ENCODE measurements around the gene ACTN2.

ACTN2 gene

GRCh38 chr1:236681219-236681618, 5.1 kb upstream of the ACTN2 start:
- Histone ChIP-seq H3K4me1 (ENCODE audit: insufficient read depth, low read length) (no peaks in the 10 kb centered on the region), H3K9ac (ENCODE audit: low read depth, low read length) (no peak overlapping the region), H3K36me3 (ENCODE audit: insufficient read depth, low read length) (no peaks in the 10 kb centered on the region), H3K9me3 (ENCODE audit: control insufficient read depth, insufficient read depth, low read length) (no peaks in the 10 kb centered on the region)

- Histone ChIP-seq H3K36me3 (ENCODE audit: insufficient read depth, low read length) (no peaks in the 10 kb centered on the region), H3K9me3 (ENCODE audit: control insufficient read depth, insufficient read depth, low read length) (no peaks in the 10 kb centered on the region), H3K9ac (ENCODE audit: low read depth, low read length) (no peak overlapping the region), H3K4me1 (ENCODE audit: insufficient read depth, low read length) (no peaks in the 10 kb centered on the region)
Measured at GRCh38 chr1:236685205-236685916, 938 bp upstream of the ACTN2 start.

DNA sequence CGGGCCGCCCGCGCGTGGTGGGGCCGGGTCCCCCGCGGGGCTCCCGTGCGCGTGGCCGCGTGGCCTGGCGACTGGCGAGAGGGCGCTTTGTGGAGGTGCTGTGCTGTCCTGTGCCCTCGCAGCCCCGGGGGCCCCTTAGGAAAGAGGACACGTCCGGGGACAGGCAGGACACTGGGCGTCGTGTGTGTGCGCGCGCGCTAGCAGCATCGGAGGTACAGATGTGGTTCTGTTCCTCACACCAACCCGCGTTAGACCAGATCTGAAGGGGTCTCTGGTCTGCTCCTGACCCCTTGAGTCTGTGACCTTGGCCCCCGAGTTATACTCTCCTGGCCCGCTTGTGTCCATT, 489 bp downstream of the ACTN2 start:
- no peaks in the 10 kb centered on the region for H3K36me3 ChIP-seq (ENCODE audit: insufficient read depth, low read length)
- peak overlapping the region; percentile 54 for H3K9ac ChIP-seq (ENCODE audit: low read depth, low read length)
- H3K9me3 ChIP-seq (ENCODE audit: control insufficient read depth, insufficient read depth, low read length): no peaks in the 10 kb centered on the region

DNA sequence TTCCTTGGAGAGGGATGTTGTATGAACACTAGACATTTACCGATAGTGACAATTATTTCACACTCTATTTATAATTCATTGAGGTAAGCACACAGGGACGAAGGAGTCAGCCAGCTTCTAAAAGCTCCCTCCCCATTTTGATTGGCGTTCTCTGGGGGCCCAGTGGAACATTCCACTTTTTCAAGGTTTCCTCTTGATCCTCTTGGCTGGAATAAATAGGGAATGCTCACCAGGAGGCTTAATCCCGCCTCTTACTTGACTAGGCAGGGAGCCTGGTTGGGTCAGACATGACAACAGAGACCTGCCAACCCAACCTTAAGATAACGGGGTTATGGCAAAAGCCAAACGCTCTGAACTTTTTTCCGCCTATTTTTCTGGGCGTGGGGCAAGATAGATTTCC, 974 bp downstream of the ACTN2 start:
- no peaks in the 10 kb centered on the region for H3K36me3 ChIP-seq (ENCODE audit: insufficient read depth, low read length)
- peak overlapping the region; percentile 54; the same call in 1 of the 2 replicates for H3K9ac ChIP-seq (ENCODE audit: low read depth, low read length)
- no peaks in the 10 kb centered on the region for H3K9me3 ChIP-seq (ENCODE audit: control insufficient read depth, insufficient read depth, low read length)
- no peaks in the 10 kb centered on the region for H3K4me1 ChIP-seq (ENCODE audit: insufficient read depth, low read length)

More for the DNA sequence above, 489 bp downstream of the ACTN2 start:
- H3K4me1 ChIP-seq (ENCODE audit: insufficient read depth, low read length): no peaks in the 10 kb centered on the region

- Histone ChIP-seq H3K9me3 (ENCODE audit: control insufficient read depth, insufficient read depth, low read length) (no peaks in the 10 kb centered on the region), H3K4me1 (ENCODE audit: insufficient read depth, low read length) (no peaks in the 10 kb centered on the region), H3K36me3 (ENCODE audit: insufficient read depth, low read length) (no peaks in the 10 kb centered on the region), H3K9ac (ENCODE audit: low read depth, low read length) (no peak overlapping the region)
Measured at GRCh38 chr1:236688705-236689104, 2.4 kb downstream of the ACTN2 start.

DNA sequence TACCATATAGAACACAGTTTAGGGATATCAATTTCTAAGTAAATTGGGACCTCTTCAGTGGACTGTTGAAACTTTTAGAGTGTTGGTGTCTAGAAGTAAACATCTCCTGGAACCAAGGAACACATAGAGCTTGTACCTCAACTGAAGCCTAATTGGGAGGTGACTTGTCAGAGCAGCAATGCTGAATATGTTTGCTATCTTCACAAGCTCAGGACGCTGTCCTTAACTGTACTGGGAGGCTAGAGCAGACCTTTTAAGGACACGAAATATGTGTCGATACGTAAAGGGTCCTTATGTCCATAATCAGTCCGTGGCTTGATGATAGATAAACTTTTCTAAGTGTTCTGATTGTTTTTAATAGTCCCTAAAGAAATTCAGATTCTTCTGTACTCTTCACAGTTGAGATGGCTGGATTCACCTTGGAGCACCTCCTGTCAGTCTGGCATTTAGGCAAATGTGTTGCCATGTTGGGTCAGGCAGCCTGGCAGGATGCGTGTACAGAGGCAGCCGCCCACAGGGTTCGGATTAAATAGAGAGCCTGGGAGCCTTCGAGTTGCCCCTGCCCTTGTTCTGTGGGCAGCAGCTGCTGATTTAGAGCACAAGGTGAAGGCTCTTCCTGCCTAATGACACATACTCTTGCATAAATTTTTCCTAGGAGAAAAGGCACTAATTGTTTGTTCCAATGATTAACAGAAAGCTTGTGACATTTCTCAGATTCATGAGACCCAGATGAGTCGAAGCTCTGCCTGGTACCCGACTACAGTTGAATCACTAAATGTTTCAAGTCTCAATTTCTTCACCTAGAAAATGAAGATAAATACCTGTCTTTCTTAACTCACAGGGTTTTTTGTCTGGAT, 3.6 kb downstream of the ACTN2 start:
- H3K9me3 ChIP-seq (ENCODE audit: control insufficient read depth, insufficient read depth, low read length): no peaks in the 10 kb centered on the region
- no peaks in the 10 kb centered on the region for H3K4me1 ChIP-seq (ENCODE audit: insufficient read depth, low read length)
- H3K36me3 ChIP-seq (ENCODE audit: insufficient read depth, low read length): no peaks in the 10 kb centered on the region
- H3K9ac ChIP-seq (ENCODE audit: low read depth, low read length): no peak overlapping the region

GRCh38 chr1:236691348-236691747, 5.0 kb downstream of the ACTN2 start:
- no peak overlapping the region for H3K9ac ChIP-seq (ENCODE audit: low read depth, low read length)
- no peaks in the 10 kb centered on the region for H3K36me3 ChIP-seq (ENCODE audit: insufficient read depth, low read length)
- H3K4me1 ChIP-seq (ENCODE audit: insufficient read depth, low read length): no peaks in the 10 kb centered on the region
- H3K9me3 ChIP-seq (ENCODE audit: control insufficient read depth, insufficient read depth, low read length): no peaks in the 10 kb centered on the region

DNA sequence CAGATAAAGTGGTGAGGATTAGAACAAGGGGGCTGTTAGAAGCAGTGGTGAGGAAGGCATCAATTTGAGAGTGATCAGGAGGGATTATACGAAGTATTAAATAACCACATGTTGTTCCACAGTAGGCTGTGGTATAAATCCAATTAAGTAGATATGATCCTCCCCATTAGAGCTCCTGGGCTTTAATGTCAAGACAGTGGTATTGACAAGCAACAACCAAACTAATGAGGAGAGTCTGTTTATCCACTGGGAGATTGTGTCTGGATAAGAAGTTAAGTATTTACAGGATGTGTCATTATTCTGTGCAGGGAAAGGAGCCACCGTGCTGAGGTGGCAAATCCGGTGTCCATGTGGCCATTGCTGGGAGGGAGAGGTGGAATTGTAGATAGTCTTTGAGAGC, 5.8 kb downstream of the ACTN2 start:
- no peaks in the 10 kb centered on the region for H3K9me3 ChIP-seq (ENCODE audit: control insufficient read depth, insufficient read depth, low read length)
- no peaks in the 10 kb centered on the region for H3K36me3 ChIP-seq (ENCODE audit: insufficient read depth, low read length)
- no peaks in the 10 kb centered on the region for H3K4me1 ChIP-seq (ENCODE audit: insufficient read depth, low read length)
- no peak overlapping the region for H3K9ac ChIP-seq (ENCODE audit: low read depth, low read length)

DNA sequence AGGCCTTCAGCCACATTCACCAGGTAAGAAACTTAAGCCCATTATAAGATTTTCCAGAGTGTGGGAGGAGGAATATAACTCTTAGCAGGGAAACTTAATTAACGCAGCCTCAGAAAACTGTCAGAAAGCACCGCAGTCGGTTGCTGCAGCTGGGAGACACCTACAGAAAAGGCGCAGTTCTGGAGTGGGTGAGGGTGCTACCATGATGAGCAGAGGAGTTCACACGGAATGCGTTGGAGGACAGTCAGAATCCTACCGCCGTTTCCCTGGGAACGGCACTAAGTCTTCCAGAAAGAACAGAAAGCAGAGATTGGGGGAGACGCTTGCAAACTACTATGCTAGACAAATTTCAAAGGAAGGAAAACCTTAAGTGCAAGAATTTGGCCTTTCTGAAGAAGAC, 6.4 kb downstream of the ACTN2 start:
- no peaks in the 10 kb centered on the region for H3K9me3 ChIP-seq (ENCODE audit: control insufficient read depth, insufficient read depth, low read length)
- H3K36me3 ChIP-seq (ENCODE audit: insufficient read depth, low read length): no peaks in the 10 kb centered on the region
- no peak overlapping the region for H3K9ac ChIP-seq (ENCODE audit: low read depth, low read length)
- no peaks in the 10 kb centered on the region for H3K4me1 ChIP-seq (ENCODE audit: insufficient read depth, low read length)

GRCh38 chr1:236699366-236699765, 13.1 kb downstream of the ACTN2 start:
- Histone ChIP-seq H3K36me3 (ENCODE audit: insufficient read depth, low read length) (no peaks in the 10 kb centered on the region), H3K4me1 (ENCODE audit: insufficient read depth, low read length) (no peaks in the 10 kb centered on the region), H3K9me3 (ENCODE audit: control insufficient read depth, insufficient read depth, low read length) (no peaks in the 10 kb centered on the region), H3K9ac (ENCODE audit: low read depth, low read length) (no peak overlapping the region)

- Histone ChIP-seq H3K36me3 (ENCODE audit: insufficient read depth, low read length) (no peaks in the 10 kb centered on the region), H3K9ac (ENCODE audit: low read depth, low read length) (no peak overlapping the region), H3K4me1 (ENCODE audit: insufficient read depth, low read length) (no peaks in the 10 kb centered on the region), H3K9me3 (ENCODE audit: control insufficient read depth, insufficient read depth, low read length) (no peaks in the 10 kb centered on the region)
Measured at GRCh38 chr1:236700903-236701302, 14.6 kb downstream of the ACTN2 start.

DNA sequence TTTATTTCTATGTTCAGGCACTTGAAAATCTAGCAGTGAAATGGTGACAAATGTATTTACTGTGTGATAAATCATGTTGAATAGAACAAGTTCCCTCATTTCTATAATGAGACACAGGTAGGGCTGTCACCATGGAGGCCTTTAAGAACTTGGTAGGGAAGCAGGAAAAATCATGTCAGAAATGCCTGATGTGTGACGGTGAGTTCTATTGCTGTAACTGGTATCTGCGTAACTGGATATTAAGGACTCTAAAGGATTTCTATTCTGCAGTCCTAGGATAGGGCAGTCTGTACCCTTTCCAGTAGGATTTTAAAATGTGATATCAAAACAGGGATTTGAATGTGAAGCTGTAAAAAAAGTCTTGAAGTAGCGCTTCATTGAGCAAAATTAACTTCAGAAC, 15.5 kb downstream of the ACTN2 start:
- Histone ChIP-seq H3K36me3 (ENCODE audit: insufficient read depth, low read length) (no peaks in the 10 kb centered on the region), H3K9ac (ENCODE audit: low read depth, low read length) (no peak overlapping the region), H3K9me3 (ENCODE audit: control insufficient read depth, insufficient read depth, low read length) (no peaks in the 10 kb centered on the region), H3K4me1 (ENCODE audit: insufficient read depth, low read length) (no peaks in the 10 kb centered on the region)

GRCh38 chr1:236702791-236703394, 16.6 kb downstream of the ACTN2 start:
- Histone ChIP-seq H3K9ac (ENCODE audit: low read depth, low read length) (no peak overlapping the region), H3K4me1 (ENCODE audit: insufficient read depth, low read length) (no peaks in the 10 kb centered on the region), H3K36me3 (ENCODE audit: insufficient read depth, low read length) (no peaks in the 10 kb centered on the region), H3K9me3 (ENCODE audit: control insufficient read depth, insufficient read depth, low read length) (no peaks in the 10 kb centered on the region)

DNA sequence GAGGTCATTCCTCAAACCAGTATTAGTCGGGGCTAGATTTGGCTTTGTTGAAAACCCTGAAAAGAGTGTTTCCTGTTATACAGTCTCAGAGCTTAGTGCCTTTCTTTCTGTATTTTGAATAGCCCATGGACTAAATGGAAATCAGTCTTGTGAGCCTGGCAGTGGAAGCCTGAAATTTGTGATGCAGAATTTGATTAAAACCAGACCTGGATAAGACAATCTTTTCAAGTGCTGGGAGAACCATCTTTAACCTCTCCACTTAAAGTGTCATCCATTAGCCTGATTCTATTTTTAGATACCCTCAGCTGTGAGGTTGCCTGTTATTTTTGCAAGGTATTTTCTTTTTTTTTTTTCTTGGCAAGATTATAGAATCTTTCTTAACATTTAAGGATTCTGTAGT, 19.5 kb downstream of the ACTN2 start:
- no peaks in the 10 kb centered on the region for H3K36me3 ChIP-seq (ENCODE audit: insufficient read depth, low read length)
- H3K4me1 ChIP-seq (ENCODE audit: insufficient read depth, low read length): no peaks in the 10 kb centered on the region
- H3K9me3 ChIP-seq (ENCODE audit: control insufficient read depth, insufficient read depth, low read length): no peaks in the 10 kb centered on the region
- no peak overlapping the region for H3K9ac ChIP-seq (ENCODE audit: low read depth, low read length)

GRCh38 chr1:236706183-236706582, 19.9 kb downstream of the ACTN2 start:
- H3K4me1 ChIP-seq (ENCODE audit: insufficient read depth, low read length): no peaks in the 10 kb centered on the region
- no peaks in the 10 kb centered on the region for H3K36me3 ChIP-seq (ENCODE audit: insufficient read depth, low read length)
- no peak overlapping the region for H3K9ac ChIP-seq (ENCODE audit: low read depth, low read length)
- no peaks in the 10 kb centered on the region for H3K9me3 ChIP-seq (ENCODE audit: control insufficient read depth, insufficient read depth, low read length)
